ENCODE measurements around the gene NUTF2.
"Not testable (repeated sequence)": the region's sequence is repeated elsewhere in the genome, so short reads cannot be mapped to it uniquely, and the experiment has no call there.

Gene NUTF2

DNA sequence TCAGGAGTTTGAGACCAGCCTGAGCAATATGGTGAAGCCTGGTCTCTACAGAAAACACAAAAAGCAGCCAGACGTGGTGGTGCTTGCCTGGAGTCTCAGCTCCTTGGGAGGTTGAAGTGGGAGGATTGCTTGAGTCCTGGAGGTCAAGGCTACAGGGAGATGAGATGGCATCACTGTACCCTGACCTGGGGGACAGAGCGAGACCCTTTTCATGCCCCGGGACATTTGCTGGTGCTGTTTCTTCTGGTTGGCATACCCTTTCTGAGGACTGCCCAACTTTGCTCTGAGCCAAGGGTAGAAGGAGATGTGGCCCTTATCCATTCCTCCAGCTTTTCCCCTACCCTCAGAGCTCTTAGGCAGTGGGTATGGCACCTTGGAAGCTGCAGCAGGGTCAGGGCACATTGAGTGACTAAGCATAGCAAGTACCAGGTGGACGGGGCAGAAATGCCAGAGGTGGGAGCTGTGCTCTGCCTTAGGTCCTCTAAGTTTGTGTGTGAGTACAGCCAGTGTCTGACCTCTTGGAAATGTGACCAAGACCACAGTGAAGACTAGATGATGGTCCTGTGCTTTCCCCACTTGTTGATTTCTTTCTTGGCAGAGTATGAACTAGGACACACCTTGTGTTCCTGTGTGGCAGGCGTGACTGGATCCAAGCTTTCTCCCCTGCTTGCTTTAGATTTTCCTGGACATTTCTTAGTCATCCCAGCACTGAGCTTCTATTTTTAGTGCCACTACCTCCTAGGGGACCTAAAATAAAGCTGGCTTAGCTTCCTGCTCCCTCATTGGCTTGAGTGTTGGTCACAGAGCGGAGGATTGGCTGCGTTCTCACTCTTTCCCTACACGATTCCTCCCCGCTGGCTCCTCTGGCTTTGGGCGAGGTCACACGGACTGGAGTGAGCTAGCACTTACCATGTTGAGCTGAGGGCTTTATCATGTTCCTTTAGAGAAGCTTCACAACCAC is 16.2 kb downstream of the NUTF2 start:
- H3K36me3 Mint-ChIP-seq, result peaks cover 20 to 35% of the 10 kb centered on the region in 2 donors

DNA sequence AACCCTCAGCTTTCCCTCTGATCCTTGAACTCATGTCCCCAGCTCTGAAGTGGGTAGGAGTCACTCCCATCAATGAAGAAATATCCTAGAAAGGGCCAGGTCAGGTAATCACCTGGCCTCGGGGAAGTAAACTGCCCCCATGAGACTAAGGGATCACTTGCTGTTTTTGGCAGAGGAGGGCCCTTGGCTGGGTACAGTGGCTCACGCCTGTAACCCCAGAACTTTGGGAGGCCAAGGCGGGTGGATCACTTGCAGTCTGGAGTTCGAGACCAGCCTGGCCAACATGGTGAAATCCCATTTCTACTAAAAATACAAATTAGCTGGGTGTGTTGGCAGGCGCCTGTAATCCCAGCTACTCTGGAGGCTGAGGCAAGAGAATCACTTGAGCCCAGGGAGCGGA is 17.3 kb downstream of the NUTF2 start:
- H3K9me3 Mint-ChIP-seq; ATAC-seq (replicated peaks); H3K4me3 Mint-ChIP-seq; H3K27ac Mint-ChIP-seq; DNase-seq; H3K27me3 Mint-ChIP-seq: not testable (repeated sequence)
- peaks cover 15 to 25% of the 10 kb centered on the region in 2 donors for H3K36me3 Mint-ChIP-seq
- H3K4me1 Mint-ChIP-seq, result peaks cover 7 to 12% of the 10 kb centered on the region in 2 donors

More for the DNA sequence above, 16.2 kb downstream of the NUTF2 start:
- Mint-ChIP-seq H3K27ac (no peak overlapping the region), H3K27me3 (no peaks in the 10 kb centered on the region), H3K4me3 (no peak overlapping the region), H3K9me3 (no peaks in the 10 kb centered on the region), H3K4me1 (peaks cover 12 to 23% of the 10 kb centered on the region in 2 donors)
- ATAC-seq (replicated peaks) (no peak), DNase-seq (no peak)

DNA sequence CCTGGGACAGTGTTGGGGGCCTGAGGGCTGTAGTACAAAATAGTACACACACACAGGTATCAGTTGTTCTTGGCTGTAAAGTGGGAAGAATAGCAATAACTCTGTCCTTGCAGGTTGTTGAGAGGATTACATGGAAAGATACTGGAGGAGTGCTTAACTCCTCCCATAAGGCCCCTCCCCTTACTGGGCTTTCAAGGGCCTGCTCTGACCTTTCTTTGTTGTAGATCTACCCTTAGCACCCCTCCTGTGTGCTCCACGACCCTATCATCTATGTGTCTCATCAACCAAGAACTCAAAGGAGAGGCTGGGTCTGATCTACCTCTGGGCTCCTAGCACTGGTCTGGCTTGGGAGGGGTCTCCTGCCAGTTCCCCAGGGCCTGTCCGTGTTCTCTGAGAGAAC is 17.9 kb downstream of the NUTF2 start:
- Mint-ChIP-seq H3K4me3 (no peak overlapping the region), H3K9me3 (no peaks in the 10 kb centered on the region), H3K27ac (peak overlapping the region; percentile 74), H3K27me3 (no peaks in the 10 kb centered on the region), H3K4me1 (peaks cover 7 to 12% of the 10 kb centered on the region in 2 donors), H3K36me3 (peaks cover 13 to 25% of the 10 kb centered on the region in 2 donors)
- DNase-seq (no peak), ATAC-seq (replicated peaks) (no peak)

DNA sequence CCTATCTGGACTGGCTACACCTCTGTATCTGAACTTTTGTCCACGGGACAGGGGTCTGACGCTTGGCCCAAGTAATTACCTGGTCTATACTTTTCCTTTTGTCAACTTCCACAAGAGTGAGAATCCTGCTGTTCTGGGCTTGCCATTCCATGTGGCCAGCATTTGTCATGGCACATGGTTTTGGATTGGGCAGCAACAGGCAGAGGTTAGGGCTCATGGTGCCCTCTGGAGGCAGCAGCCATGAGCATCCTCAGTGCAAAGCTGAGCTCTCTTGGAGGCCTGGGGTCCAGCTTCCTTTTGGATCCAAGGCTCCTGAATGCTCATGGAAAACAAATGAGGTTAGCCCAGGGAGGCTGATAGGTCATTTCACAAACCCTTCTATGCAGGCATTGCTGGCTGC is 18.6 kb downstream of the NUTF2 start:
- Mint-ChIP-seq H3K27me3 (no peaks in the 10 kb centered on the region), H3K27ac (no peak overlapping the region), H3K9me3 (no peaks in the 10 kb centered on the region), H3K36me3 (peaks cover 9 to 24% of the 10 kb centered on the region in 2 donors), H3K4me1 (peaks cover 7 to 12% of the 10 kb centered on the region in 2 donors), H3K4me3 (no peak overlapping the region)
- ATAC-seq (replicated peaks) (no peak), DNase-seq (no peak)

DNA sequence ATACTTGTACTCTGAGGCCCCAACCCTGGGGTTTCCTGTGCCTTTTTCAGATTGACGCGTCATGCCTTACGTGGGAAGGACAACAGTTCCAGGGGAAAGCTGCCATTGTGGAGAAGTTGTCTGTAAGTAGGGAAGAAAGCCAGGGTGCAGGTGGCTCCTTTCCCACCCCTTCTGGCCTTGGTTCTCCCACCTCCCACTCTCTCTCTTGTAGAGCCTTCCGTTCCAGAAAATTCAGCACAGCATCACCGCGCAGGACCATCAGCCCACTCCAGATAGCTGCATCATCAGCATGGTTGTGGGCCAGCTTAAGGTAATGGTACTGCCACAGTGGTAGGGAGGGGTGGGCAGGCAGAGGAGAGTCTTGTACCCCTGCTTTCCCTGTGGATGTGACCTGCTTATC is 21.6 kb downstream of the NUTF2 start:
- Mint-ChIP-seq H3K4me1 (peaks cover 5 to 8% of the 10 kb centered on the region in 2 donors), H3K9me3 (no peaks in the 10 kb centered on the region), H3K27ac (no peak overlapping the region), H3K27me3 (no peaks in the 10 kb centered on the region), H3K4me3 (no peak overlapping the region), H3K36me3 (peaks cover 8 to 21% of the 10 kb centered on the region in 2 donors)
- ATAC-seq (replicated peaks) (no peak), DNase-seq (no peak)

DNA sequence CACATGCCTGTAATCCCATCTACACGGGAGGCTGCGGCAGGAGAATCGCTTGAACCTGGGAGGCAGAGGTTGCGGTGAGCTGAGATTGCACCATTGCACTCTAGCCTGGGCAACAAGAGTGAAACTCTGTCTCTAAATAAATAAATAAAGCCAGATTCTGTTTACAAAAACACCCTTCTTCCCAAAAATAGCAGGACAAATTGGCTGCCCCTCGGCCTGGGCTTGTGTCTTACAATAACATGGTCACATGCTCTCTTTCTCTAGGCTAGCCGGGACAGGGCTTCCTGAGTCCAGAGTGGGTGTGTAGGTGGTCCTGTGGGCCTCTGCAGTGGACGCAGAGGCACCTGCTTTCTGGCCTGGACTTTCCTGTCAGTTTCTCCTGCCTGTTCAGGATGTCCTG is 22.9 kb downstream of the NUTF2 start:
- DNase-seq (no peak), ATAC-seq (replicated peaks) (no peak)
- Mint-ChIP-seq H3K27me3 (no peaks in the 10 kb centered on the region), H3K36me3 (peaks cover 9 to 19% of the 10 kb centered on the region in 2 donors), H3K9me3 (no peaks in the 10 kb centered on the region), H3K4me3 (no peak overlapping the region), H3K4me1 (peaks cover 13 to 21% of the 10 kb centered on the region in 2 donors), H3K27ac (no peak overlapping the region)

DNA sequence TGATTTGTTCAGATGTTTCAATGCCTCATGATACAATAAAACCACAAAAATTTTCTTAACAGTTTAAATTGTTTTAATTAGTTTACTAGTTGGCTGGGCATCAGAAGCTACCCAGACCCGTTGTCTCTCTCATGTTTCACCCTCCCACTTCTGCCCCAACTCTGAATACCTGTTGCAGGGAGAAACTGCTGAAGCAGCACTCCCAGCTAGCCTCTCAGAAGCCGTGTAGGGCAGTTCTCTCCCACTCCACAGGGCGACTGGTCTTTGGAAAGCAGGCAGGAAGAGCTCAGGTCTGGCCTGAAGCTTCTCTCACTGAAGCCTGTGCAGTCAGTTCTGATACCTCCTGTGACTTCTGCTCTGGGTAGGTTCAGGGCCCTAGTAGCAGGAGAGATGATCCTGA is 24.5 kb downstream of the NUTF2 start:
- Mint-ChIP-seq H3K4me3 (no peak overlapping the region), H3K36me3 (peaks cover 9 to 16% of the 10 kb centered on the region in 2 donors), H3K9me3 (no peaks in the 10 kb centered on the region), H3K27ac (no peak overlapping the region), H3K4me1 (peaks cover 24 to 37% of the 10 kb centered on the region in 2 donors), H3K27me3 (no peaks in the 10 kb centered on the region)
- DNase-seq (no peak), ATAC-seq (replicated peaks) (no peak)

DNA sequence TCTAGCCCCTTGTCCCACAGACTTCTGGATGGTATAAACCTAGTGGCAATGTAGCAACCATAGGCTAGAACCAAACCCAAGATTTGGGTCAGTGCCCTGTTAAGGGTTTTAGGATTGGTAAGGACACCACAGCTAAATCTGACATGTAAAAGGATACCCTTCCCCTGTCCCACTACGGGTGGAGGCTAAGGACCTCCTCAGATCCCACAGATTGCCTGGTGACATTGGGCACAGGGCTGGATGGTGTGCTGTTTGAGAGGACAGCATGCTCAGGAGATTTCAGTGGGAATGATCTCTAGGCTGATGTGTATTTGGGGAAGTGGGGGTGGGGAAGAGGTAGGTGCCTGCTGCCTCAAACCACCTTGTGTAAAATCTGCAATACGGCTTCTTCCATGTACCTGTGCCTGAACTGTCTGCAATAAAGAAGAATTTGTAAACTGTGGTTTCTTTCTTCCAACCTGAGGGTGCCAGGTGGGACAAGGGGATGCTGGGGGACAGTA is 25.4 kb downstream of the NUTF2 start:
- H3K4me1 Mint-ChIP-seq, result peaks cover 24 to 37% of the 10 kb centered on the region in 2 donors
- H3K27me3 Mint-ChIP-seq, result no peaks in the 10 kb centered on the region
- no peaks in the 10 kb centered on the region for H3K9me3 Mint-ChIP-seq
- DNase-seq (no peak), ATAC-seq (replicated peaks) (no peak)
- H3K36me3 Mint-ChIP-seq, result peaks cover 11 to 17% of the 10 kb centered on the region in 2 donors
- peak overlapping the region; percentile 83 to 95 for H3K4me3 Mint-ChIP-seq
- peak overlapping the region; percentile 95 for H3K27ac Mint-ChIP-seq

DNA sequence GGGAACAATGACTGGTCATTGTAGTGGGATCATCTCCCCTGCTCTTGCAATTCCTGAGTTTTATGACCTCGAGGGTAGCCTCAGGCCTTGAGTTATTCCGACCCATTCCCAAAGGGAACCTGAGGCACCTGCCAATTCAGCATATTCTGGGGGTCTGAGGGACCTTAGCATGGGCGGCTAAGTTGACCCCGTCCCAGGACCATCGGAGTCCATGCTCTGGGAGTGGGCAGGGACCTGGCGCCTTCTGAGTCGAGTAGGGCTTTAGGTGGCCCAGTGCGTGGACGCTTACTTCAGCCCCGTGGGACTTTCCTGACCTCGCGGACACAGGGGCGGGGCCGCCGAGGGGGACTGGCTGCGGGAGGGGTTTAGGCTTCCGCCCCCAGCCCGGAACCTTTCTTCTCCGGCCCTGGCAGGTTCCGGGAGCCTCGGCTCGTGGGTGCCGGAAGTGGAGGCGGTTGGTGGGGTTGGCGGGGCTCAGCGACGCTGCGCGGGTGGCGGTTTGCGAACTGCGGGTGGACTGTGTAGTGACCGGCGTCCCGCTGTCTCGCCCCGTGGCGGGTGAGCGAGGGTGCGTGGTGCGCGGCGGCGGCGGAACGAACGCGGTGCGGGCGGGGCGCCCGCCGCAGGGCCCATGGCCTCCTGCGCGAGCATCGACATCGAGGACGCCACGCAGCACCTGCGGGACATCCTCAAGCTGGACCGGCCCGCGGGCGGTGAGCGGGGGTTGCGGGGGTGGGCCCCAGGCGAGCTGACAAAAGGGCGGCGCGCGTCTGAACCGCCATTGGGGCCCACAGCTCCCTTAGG is 26.1 kb downstream of the NUTF2 start, which contains the start of gene EDC4:
EDC4 (plus strand) TSS at position 422 of the 804 bp plus-strand sequence; CDS start at position 632, 210 bp downstream.
- Mint-ChIP-seq H3K4me3 (peak within 1 kb of the TSS; percentile 83 to 95), H3K36me3 (peaks cover 16 to 24% of the 10 kb centered on the region in 2 donors), H3K9me3 (no peaks in the 10 kb centered on the region), H3K27me3 (no peaks in the 10 kb centered on the region), H3K4me1 (peaks cover 24 to 37% of the 10 kb centered on the region in 2 donors), H3K27ac (peak within 1 kb of the TSS; percentile 95)
- DNase-seq (peak; percentile 87), ATAC-seq (replicated peaks) (peak; percentile 92 to 97)

DNA sequence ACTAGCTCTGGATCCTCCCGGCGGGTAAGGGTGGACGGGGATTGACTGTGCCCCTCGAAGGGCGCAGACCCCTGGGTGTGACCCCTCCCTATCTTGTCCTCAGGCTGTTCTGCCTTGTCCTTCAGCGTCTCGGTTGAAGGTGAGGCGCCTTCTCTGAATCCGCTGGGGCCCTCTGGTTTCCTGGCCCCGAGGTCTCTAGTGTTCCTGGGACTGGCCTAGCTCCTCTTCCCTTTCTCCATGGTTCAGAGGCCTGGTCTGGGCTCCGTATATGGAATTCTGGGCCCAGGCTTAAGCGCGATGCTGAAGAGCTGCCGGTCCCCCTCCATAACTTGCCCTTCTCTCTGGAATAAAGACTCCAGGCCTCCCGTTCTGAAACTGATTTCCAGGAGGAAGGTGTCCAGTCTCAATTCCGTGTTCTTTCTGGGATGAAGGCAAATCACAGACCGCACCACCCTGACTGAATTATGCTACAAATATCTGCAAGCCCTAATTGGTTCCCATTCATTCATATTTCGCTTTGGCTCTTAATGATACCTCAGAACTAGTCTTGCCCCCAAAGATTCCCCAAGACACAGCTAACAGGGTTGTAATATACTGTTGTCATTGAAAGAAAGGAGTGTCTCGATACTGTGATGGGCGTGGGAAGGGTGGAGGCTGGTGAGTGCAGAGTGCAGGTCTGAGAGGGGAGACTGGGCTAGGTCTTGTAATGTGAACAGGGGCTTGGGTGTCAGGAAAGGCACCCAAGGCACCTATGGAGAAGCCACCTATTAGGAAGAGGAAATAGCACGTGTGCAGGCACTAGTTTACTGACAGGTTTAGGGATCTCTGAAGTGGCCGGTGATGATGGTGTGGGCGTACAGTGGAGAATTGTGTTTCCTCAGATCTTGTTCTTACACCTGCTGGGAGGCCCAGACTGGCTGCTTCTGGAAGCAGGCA is 27.0 kb downstream of the NUTF2 start:
- ATAC-seq (replicated peaks) (peak in 1 of 2 donors; percentile 16), DNase-seq (no peak)
- H3K9me3 Mint-ChIP-seq, result no peaks in the 10 kb centered on the region
- H3K4me1 Mint-ChIP-seq, result peaks cover 24 to 37% of the 10 kb centered on the region in 2 donors
- peaks cover 15 to 29% of the 10 kb centered on the region in 2 donors for H3K36me3 Mint-ChIP-seq
- H3K4me3 Mint-ChIP-seq, result peak overlapping the region; percentile 83 to 95
- peak overlapping the region; percentile 79 for H3K27ac Mint-ChIP-seq
- no peaks in the 10 kb centered on the region for H3K27me3 Mint-ChIP-seq

DNA sequence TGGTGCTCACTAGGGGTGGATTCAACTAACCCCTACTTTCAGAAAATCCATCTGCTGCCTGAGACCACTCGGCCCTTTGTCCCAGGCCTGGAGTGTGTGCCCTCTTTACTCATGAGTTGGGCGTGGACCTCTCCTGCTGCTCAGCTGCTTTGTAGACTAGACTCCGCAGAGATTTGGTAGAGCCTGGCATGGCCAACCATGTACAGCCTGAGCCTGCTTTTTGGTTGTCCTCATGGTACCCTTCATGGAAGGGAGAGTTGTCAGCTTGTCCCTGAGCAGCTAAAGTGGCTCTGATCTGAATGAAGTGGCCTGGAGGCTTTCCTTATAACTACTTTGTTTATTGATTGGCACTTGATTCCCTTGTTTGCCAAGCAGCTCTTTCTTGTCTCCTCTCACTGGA is 27.6 kb downstream of the NUTF2 start:
- peak overlapping the region; percentile 79 for H3K27ac Mint-ChIP-seq

DNA sequence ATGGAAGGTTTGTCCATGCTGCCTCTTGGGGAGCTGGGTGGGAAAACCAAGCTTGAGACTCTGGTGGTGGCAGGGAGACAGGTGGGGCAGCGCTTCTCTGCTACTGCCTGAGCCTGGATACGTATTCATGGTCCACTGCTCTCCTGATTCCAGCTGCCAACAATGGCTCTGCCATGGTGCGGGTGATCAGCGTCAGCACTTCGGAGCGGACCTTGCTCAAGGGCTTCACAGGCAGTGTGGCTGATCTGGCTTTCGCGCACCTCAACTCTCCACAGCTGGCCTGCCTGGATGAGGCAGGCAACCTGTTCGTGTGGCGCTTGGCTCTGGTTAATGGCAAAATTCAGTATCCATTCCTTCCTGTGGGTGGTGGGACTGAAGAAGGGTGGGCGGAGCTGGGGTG is 30.3 kb downstream of the NUTF2 start:
- DNase-seq (no peak), ATAC-seq (replicated peaks) (no peak)
- peaks cover 24 to 36% of the 10 kb centered on the region in 2 donors for H3K4me1 Mint-ChIP-seq
- H3K4me3 Mint-ChIP-seq, result no peak overlapping the region
- no peak overlapping the region for H3K27ac Mint-ChIP-seq
- H3K27me3 Mint-ChIP-seq, result no peaks in the 10 kb centered on the region
- no peaks in the 10 kb centered on the region for H3K9me3 Mint-ChIP-seq
- peaks cover 45 to 49% of the 10 kb centered on the region in 2 donors for H3K36me3 Mint-ChIP-seq

More for the DNA sequence above, 27.6 kb downstream of the NUTF2 start:
- H3K4me1 Mint-ChIP-seq, result peaks cover 24 to 37% of the 10 kb centered on the region in 2 donors
- ATAC-seq (replicated peaks) (no peak), DNase-seq (no peak)
- H3K9me3 Mint-ChIP-seq, result no peaks in the 10 kb centered on the region
- H3K4me3 Mint-ChIP-seq, result peak overlapping the region; percentile 83 to 95
- H3K27me3 Mint-ChIP-seq, result no peaks in the 10 kb centered on the region
- peaks cover 21 to 36% of the 10 kb centered on the region in 2 donors for H3K36me3 Mint-ChIP-seq

DNA sequence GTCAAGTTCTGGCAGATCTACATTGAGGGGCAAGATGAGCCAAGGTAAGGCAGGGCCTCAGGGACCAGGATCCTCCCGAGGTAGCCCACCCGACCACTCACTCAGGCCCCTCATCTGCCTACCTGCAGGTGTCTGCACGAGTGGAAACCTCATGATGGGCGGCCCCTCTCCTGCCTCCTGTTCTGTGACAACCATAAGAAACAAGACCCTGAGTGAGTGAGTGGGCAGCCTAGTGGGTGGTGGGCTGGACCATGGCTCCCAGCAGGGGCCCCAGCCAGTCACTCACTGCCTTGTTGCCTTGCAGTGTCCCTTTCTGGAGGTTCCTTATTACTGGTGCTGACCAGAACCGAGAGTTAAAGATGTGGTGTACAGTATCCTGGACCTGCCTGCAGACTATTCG is 31.5 kb downstream of the NUTF2 start:
- H3K4me1 Mint-ChIP-seq, result peaks cover 22 to 30% of the 10 kb centered on the region in 2 donors
- no peak overlapping the region for H3K27ac Mint-ChIP-seq
- no peak for DNase-seq
- H3K4me3 Mint-ChIP-seq, result no peak overlapping the region
- H3K27me3 Mint-ChIP-seq, result no peaks in the 10 kb centered on the region
- peaks cover 53 to 57% of the 10 kb centered on the region in 2 donors for H3K36me3 Mint-ChIP-seq
- ATAC-seq (replicated peaks), result no peak
- H3K9me3 Mint-ChIP-seq, result no peaks in the 10 kb centered on the region
